GM18861 (cell line): ENCODE data around the gene GAS6.

Source experiments
- ATAC-seq: cut with Tn5 transposase; IDR thresholded peaks from one replicate; pipeline ENCODE4 v1.9.1; 2021; ENCODE audit not compliant: unreplicated experiment

The GAS6 gene

GRCh38 chr13:113777311-113778260 lies 86.3 kb downstream of the GAS6 start:
- no peak for ATAC-seq

- ATAC-seq: no peak
Observed at GRCh38 chr13:113776231-113777125, 87.4 kb downstream of the GAS6 start.

GRCh38 chr13:113775451-113776145 lies 88.3 kb downstream of the GAS6 start:
- ATAC-seq: no peak

- no peak for ATAC-seq
Observed at GRCh38 chr13:113774177-113775107, 89.4 kb downstream of the GAS6 start.

GRCh38 chr13:113771709-113772331 lies 92.1 kb downstream of the GAS6 start:
- no peak for ATAC-seq

GRCh38 chr13:113770937-113771336 lies 92.9 kb downstream of the GAS6 start:
- no peak for ATAC-seq
